GM12873 (cell line): ENCODE measurements around the gene PCTP.

ENCODE experiments used
- TF ChIP-seq, protein P1 (sequence below): IDR thresholded peaks from 2 replicates; pipeline ENCODE4 v1.5.1; 2012; ENCODE audit warnings: low read depth, mild to moderate bottlenecking, moderate library complexity, low read length, control low read depth; ENCODE audit not compliant: insufficient read depth; ENCODE audit errors: missing control alignments

Gene PCTP

DNA sequence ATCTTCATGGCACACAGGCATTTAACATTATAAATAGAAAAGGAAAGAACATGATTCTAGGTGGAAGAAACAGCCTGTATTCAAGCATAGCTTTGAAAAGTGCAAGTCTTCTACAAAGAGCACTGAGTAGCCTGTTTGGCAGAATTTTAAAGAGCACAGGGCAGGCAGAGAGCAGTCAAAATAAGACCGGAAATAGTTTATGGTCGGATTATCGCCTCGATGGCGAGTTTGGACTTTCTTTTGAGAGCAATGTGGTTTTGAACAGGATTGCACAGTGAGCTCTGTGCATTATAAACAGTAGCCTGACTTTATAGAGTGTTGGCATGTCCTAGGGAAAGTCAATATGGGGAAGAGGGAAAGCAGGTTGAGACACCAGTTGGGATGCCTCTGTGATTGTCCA lies 22.0 kb upstream of the PCTP start:
- TF ChIP-seq, protein P1, sequence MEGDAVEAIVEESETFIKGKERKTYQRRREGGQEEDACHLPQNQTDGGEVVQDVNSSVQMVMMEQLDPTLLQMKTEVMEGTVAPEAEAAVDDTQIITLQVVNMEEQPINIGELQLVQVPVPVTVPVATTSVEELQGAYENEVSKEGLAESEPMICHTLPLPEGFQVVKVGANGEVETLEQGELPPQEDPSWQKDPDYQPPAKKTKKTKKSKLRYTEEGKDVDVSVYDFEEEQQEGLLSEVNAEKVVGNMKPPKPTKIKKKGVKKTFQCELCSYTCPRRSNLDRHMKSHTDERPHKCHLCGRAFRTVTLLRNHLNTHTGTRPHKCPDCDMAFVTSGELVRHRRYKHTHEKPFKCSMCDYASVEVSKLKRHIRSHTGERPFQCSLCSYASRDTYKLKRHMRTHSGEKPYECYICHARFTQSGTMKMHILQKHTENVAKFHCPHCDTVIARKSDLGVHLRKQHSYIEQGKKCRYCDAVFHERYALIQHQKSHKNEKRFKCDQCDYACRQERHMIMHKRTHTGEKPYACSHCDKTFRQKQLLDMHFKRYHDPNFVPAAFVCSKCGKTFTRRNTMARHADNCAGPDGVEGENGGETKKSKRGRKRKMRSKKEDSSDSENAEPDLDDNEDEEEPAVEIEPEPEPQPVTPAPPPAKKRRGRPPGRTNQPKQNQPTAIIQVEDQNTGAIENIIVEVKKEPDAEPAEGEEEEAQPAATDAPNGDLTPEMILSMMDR = no peak

GRCh38 chr17:55729484-55729883 lies 21.4 kb upstream of the PCTP start:
- TF ChIP-seq, protein P1 = no peak

- TF ChIP-seq, protein P1 = no peak
Observed at GRCh38 chr17:55730380-55730779, 20.5 kb upstream of the PCTP start.

GRCh38 chr17:55730808-55731207 lies 20.0 kb upstream of the PCTP start:
- TF ChIP-seq, protein P1 = no peak

DNA sequence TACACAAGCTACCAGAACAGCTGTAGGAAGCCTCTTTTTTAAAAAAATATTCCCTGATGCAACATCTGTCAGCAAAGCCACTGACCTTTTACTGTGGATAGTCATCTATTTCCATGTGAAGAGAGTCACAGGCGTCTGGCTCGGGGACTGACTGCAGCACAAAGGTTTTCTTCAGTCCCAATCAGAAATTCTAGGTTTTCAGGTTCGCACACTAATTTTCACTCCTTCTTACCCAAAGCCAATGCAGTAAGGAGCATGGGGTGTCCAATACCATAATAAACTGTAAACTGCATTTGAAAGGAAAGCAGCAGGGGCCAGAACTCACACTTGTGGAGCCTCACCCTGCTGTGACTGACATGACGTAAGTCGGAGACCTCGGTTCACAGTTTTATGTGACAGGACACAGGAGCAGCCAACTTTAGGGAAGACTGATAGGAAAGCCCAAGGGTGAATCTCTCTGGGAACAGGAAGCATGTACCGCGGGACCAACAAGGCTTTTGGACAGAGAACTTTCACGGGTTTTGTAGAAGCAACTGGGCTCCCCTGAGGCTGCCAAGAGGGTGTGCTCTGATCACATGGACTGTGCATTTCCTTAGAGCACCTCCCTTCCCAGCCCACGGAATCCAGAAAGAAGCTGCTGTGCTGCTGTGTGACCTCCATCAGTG lies 19.1 kb upstream of the PCTP start:
- TF ChIP-seq, protein P1 = no peak

DNA sequence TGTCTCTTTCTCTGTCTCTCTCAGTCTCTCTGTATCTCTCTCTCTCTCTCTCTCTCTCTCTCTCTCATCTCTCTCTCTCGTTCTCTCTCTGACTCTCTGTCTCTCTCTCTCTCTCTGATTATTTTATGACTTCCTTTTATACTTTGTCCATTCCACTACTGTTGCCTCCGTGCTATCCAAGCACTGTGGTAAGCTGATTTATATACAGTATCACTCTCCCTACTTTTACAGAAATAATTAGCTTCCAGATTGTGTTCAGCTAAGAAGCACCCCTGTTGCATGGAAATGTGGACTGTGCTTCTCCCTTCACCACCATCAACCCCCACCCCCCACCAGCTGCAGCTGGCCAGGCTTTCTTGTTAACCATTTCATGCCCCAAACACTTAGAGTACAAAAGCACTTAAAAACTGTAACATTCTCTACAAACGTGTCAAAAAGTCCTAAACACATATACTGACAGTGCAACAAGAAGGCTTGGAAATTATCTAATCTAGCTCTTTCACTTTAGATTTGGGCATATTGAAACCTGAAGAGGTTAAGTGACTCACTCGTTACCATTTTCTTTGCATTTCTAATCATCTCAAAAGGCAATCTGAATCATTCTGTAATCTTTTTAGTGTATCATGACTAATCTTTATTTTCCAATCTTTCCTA lies 16.6 kb upstream of the PCTP start:
- TF ChIP-seq, protein P1 = no peak

GRCh38 chr17:55735731-55736405 lies 15.0 kb upstream of the PCTP start:
- TF ChIP-seq, protein P1 = peak; percentile 79
